Rectal smooth muscle tissue (tissue), 1 donor: ENCODE data around the gene ZBED4.
A peak's percentile ranks its signal among the peaks of the same experiment; 100 is the strongest.

Experiments
- H3K27ac ChIP-seq: one replicate; pipeline ENCODE4 v1.7.0; 2013; ENCODE audit warnings: low read depth, low read length, inconsistent platforms
- H3K27me3 ChIP-seq: one replicate; pipeline ENCODE4 v1.7.0; 2013; ENCODE audit warnings: low read length; ENCODE audit not compliant: control insufficient read depth, insufficient read depth
- H3K36me3 ChIP-seq: one replicate; pipeline ENCODE4 v1.7.0; 2013; ENCODE audit warnings: low read length; ENCODE audit not compliant: control insufficient read depth, insufficient read depth
- H3K4me1 ChIP-seq: one replicate; pipeline ENCODE4 v1.7.0; 2013; ENCODE audit warnings: low read length; ENCODE audit not compliant: control insufficient read depth, insufficient read depth
- H3K4me3 ChIP-seq: one replicate; pipeline ENCODE4 v1.7.0; 2013; ENCODE audit warnings: low read length
- H3K9ac ChIP-seq: one replicate; pipeline ENCODE4 v1.7.0; 2013; ENCODE audit warnings: low read length

Gene ZBED4

DNA sequence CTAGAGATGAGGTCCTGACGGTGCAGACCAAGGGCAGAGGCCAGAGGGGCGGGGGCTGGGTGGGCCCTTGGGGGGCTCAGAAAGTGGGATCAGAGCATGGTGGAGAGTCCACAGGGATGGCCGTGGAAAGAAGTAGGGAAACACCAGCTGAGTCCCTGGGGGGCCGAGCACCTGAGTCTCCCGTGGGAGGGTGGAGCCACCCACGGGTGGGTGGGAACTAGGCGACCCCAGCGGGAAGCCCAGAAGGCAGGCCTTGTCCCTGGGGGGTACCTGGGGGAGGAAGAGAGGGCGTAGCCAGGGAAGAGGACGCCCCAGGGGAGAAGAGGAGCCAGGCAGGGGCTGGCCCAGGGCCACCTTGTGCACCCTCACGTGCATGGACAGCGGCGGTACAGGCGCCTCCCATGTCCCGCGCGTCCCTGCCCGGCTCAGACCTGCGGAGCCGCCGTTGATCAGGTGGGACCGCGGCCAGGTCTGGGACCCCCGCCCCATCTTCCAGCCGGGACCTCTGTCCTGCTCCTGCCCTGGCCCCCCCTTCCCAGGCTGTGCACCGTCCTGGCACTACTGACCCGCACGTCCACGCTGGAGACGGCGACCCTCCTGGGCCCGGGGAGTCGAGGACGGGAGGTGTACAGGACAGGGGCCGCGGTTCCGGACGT, 75.0 kb downstream of the ZBED4 start:
- no peaks in the 10 kb centered on the region for H3K36me3 ChIP-seq
- no peak overlapping the region for H3K4me3 ChIP-seq
- no peaks in the 10 kb centered on the region for H3K27me3 ChIP-seq
- no peaks in the 10 kb centered on the region for H3K4me1 ChIP-seq
- H3K9ac ChIP-seq, result no peak overlapping the region
- H3K27ac ChIP-seq, result no peak overlapping the region

DNA sequence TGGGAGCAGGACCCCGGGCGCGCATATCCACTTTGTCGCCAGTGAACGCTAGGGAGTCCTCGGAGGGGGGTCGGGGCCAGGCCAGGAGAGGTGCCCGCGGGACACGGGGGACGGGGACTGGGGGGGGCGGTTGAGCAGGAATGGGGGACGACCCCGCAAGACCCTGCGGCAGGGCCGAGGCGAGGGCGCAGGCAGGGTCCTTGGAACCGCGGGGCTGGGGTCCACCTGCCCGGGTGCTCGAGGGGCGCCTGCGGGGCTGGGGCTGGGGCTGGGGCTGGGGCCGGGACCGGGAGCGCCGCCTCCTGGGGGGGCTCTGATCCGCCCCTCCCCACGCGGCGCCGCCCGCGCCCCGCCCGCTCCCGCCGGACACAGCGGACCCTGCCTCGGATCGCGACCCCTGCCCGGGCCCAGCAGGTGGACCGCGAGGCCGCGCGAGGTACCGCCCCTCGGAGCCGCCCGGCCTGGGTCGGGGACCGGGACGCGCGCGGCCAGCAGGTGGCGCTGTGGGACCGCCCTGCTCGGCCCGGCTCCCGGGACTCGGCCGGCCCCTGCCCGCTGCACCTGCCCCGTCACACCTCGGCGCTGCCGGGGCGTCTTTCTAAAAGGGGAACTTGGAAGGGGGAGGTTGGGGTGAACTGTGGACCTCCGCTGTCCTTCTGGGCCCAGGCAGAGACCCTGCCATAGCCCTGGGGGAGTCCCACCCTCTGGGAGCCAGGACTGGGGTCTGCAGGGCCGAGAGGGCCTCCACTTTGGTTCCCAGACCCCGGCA, 75.8 kb downstream of the ZBED4 start:
- Histone ChIP-seq H3K27ac (no peak overlapping the region), H3K36me3 (no peaks in the 10 kb centered on the region), H3K4me1 (no peaks in the 10 kb centered on the region), H3K27me3 (no peaks in the 10 kb centered on the region), H3K4me3 (no peak overlapping the region), H3K9ac (no peak overlapping the region)

- no peaks in the 10 kb centered on the region for H3K4me1 ChIP-seq
Observed at GRCh38 chr22:49929994-49930575, 76.4 kb downstream of the ZBED4 start.

GRCh38 chr22:49930596-49931412, 77.2 kb downstream of the ZBED4 start:
- no peak overlapping the region for H3K27ac ChIP-seq
- H3K36me3 ChIP-seq, result no peaks in the 10 kb centered on the region
- no peak overlapping the region for H3K4me3 ChIP-seq
- H3K4me1 ChIP-seq, result no peaks in the 10 kb centered on the region
- no peaks in the 10 kb centered on the region for H3K27me3 ChIP-seq
- no peak overlapping the region for H3K9ac ChIP-seq

More at GRCh38 chr22:49929994-49930575, 76.4 kb downstream of the ZBED4 start:
- Histone ChIP-seq H3K36me3 (no peaks in the 10 kb centered on the region), H3K4me3 (no peak overlapping the region), H3K9ac (no peak overlapping the region), H3K27ac (no peak overlapping the region), H3K27me3 (no peaks in the 10 kb centered on the region)

GRCh38 chr22:49933236-49934159, 79.9 kb downstream of the ZBED4 start:
- Histone ChIP-seq H3K9ac (no peak overlapping the region), H3K4me1 (peaks cover 14% of the 10 kb centered on the region), H3K27me3 (no peaks in the 10 kb centered on the region), H3K4me3 (no peak overlapping the region), H3K27ac (peak overlapping the region; percentile 88), H3K36me3 (no peaks in the 10 kb centered on the region)

GRCh38 chr22:49934160-49934890, 80.7 kb downstream of the ZBED4 start:
- H3K9ac ChIP-seq, result peak overlapping the region; percentile 62
- H3K36me3 ChIP-seq, result no peaks in the 10 kb centered on the region
- peak overlapping the region; percentile 88 for H3K27ac ChIP-seq
- H3K27me3 ChIP-seq, result no peaks in the 10 kb centered on the region
- peaks cover 14% of the 10 kb centered on the region for H3K4me1 ChIP-seq
- peak overlapping the region; percentile 59 for H3K4me3 ChIP-seq

DNA sequence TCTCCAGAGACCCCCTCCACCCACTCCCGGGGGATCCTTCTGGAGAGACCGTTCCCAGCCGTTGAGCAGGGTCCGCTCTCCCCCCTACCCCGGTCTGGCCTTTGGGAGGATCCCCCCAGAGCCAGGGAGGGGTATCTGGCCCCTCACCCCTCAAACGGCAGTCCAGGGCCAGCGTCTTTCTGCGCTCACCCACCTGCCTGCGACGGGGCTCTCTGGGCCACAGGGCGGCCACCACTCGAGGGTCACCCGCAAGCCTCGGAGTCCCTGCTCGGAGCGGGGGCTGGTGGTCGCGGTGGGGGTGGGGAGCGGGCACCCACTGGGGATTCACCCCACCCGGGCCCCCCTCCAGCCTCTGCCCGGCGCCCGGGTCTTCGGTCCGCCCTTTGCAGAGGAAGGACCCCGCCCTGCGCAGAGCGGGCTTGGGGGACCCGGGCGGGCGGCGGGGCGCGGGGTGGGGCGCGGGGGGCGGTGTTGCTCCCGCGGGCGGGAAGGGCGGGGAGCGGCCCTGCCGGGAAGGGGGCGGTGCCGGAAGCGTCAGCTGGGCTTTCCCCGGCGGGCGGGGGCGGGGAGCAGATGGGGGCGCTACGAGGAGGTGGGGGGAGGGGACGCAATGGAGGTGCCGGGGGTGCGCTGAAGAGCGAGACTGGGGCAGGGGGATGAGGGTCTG, 81.4 kb downstream of the ZBED4 start:
- Histone ChIP-seq H3K36me3 (no peaks in the 10 kb centered on the region), H3K9ac (peak overlapping the region; percentile 62), H3K4me3 (peak overlapping the region; percentile 59), H3K27me3 (no peaks in the 10 kb centered on the region), H3K27ac (peak overlapping the region; percentile 88), H3K4me1 (peaks cover 14% of the 10 kb centered on the region)

DNA sequence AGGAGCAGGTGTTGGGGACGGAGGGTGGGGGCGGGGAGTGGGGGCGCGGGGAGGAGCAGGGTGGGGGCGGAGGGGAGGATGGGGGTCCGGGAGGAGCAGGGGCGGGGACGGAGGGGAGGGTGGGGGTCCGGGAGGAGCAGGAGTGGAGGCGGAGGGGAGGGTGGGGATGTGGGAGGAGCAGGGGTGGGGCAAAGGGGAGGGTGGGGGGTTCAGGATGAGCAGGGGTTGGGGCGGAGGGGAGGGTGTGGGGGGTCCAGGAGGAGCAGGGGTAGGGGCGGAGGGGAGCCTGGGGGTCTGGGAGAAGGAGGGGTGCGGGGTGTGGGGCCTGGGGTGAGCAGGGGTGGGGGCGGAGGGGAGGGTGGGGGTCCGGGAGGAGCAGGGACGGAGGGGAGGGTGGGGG, 81.9 kb downstream of the ZBED4 start:
- H3K27ac ChIP-seq, result no peak overlapping the region
- no peak overlapping the region for H3K4me3 ChIP-seq
- no peak overlapping the region for H3K9ac ChIP-seq
- no peaks in the 10 kb centered on the region for H3K27me3 ChIP-seq
- H3K4me1 ChIP-seq, result peaks cover 14% of the 10 kb centered on the region
- no peaks in the 10 kb centered on the region for H3K36me3 ChIP-seq

- H3K36me3 ChIP-seq, result no peaks in the 10 kb centered on the region
- H3K9ac ChIP-seq, result no peak overlapping the region
- no peaks in the 10 kb centered on the region for H3K27me3 ChIP-seq
- H3K4me3 ChIP-seq, result peak overlapping the region; percentile 36
- peaks cover 14% of the 10 kb centered on the region for H3K4me1 ChIP-seq
- H3K27ac ChIP-seq, result peak overlapping the region; percentile 61
Observed at GRCh38 chr22:49936018-49936972, 82.7 kb downstream of the ZBED4 start.
